Gastroesophageal sphincter (tissue), 2 donors: Measurements from ENCODE around the gene ECEL1.

Experiments
- EP300 ChIP-seq: sonication (generic); formaldehyde crosslinking; IDR thresholded peaks from one replicate; pipeline ENCODE4 v1.6.1; 2017; ENCODE audit warnings: antibody characterized with exemption, mild to moderate bottlenecking
- POLR2A ChIP-seq, 2 donors: fragments of 450-650 bp; IDR thresholded peaks; one replicate each; pipeline ENCODE4 v1.6.1; 2017; ENCODE audit warnings: antibody characterized with exemption in 2 of 2, mild to moderate bottlenecking in 2 of 2, moderate library complexity in 1 of 2

GRCh38 chr2:232448304-232448690, 39.3 kb downstream of the ECEL1 start:
- TF ChIP-seq POLR2A (IDR thresholded peaks at IDR 0.05) (no peak), EP300 (no peak)
